ENCODE measurements around the gene NSUN5. TPM values are rescaled to one million over a fixed set of nuclear protein-coding genes. Genes with fewer than 3 reads are reported as not detected.

NSUN5 gene
- total RNA-seq, 1 experiment from 2014 or later = 73.4 TPM

DNA sequence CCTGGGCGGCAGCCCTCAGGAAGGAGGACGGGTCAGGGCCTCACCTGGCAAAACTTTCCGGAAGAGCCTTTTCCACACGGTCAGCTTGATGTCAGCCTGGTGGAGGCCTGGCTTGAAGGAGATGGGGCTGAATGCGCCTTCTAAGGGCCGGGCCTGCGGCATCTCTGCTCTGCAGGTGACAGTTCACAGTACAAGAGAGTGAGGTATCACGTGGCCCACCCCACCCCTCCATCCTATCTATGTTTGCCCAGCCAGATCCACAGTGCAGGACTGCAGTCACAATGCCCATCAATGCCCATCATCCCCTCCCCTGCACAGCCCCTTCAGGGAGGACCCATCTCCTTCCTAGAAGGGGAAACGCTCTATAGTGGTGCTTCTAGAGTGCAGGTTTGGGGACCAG lies 7.9 kb upstream of the NSUN5 start:
- H3K36me3 Mint-ChIP-seq (ENCODE audit: insufficient read depth, unreplicated experiment) = no peaks in the 10 kb centered on the region
- no peaks in the 10 kb centered on the region for H3K27me3 ChIP-seq (replicated peaks; ENCODE audit: control insufficient read depth, insufficient read depth, low read length)
- H3K9me3 ChIP-seq = no peaks in the 10 kb centered on the region
- no peaks in the 10 kb centered on the region for H3K4me1 Mint-ChIP-seq (ENCODE audit: low read depth, unreplicated experiment)
- H3K4me1 ChIP-seq = no peaks in the 10 kb centered on the region
- no peaks in the 10 kb centered on the region for H3K27me3 Mint-ChIP-seq (ENCODE audit: insufficient read depth, unreplicated experiment)
- ChIA-PET POLR2A (no interaction called here), CTCF (interaction anchor here (0.6 kb wide), 2 partner anchors 130 to 409 kb away, joined by 3 read pairs; no protein-coding TSS in a partner anchor)
- no peaks in the 10 kb centered on the region for H3K9me3 Mint-ChIP-seq (ENCODE audit: unreplicated experiment)
- no peak overlapping the region for H3K4me3 Mint-ChIP-seq (ENCODE audit: unreplicated experiment)
- BruUV-seq (replicated peaks) = no TSS peak
- intact Hi-C loops (cut with micrococcal nuclease; ENCODE audit: unreplicated experiment) = no loop called here
- no peaks in the 10 kb centered on the region for H3K36me3 ChIP-seq (ENCODE audit: control insufficient read depth, insufficient read depth, low read length)
- TF ChIP-seq, protein P1, sequence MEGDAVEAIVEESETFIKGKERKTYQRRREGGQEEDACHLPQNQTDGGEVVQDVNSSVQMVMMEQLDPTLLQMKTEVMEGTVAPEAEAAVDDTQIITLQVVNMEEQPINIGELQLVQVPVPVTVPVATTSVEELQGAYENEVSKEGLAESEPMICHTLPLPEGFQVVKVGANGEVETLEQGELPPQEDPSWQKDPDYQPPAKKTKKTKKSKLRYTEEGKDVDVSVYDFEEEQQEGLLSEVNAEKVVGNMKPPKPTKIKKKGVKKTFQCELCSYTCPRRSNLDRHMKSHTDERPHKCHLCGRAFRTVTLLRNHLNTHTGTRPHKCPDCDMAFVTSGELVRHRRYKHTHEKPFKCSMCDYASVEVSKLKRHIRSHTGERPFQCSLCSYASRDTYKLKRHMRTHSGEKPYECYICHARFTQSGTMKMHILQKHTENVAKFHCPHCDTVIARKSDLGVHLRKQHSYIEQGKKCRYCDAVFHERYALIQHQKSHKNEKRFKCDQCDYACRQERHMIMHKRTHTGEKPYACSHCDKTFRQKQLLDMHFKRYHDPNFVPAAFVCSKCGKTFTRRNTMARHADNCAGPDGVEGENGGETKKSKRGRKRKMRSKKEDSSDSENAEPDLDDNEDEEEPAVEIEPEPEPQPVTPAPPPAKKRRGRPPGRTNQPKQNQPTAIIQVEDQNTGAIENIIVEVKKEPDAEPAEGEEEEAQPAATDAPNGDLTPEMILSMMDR (IDR thresholded peaks at IDR 0.05; ENCODE audit: insufficient read depth in 1 of 2, low read depth in 1 of 2, low read length in 1 of 2, severe bottlenecking in 1 of 2, unreplicated experiment in 1 of 2) = no peak
- no peak for DNase-seq
- no peak overlapping the region for H3K4me3 ChIP-seq (ENCODE audit: low read depth, low read length)
- H3K27ac Mint-ChIP-seq (ENCODE audit: unreplicated experiment) = no peak overlapping the region

DNA sequence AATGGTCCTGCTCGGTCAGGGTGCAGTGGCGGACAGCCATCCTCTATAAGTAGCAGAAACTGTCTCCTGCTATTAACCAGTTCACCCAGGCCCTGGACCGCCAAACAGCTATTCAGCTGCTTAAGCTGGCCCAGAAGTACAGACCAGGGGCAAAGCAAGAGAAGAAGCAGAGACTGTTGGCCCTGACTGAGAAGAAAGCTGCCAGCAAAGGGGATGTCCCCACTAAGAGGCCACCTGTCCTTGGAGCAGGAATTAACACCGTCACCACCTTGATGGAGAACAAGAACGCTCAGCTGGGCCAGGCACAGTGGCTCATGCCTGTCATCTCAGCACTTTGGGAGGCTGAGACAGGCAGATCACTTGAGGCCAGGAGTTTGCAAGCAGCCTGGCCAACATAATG lies 5.6 kb upstream of the NSUN5 start:
- H3K27me3 Mint-ChIP-seq (ENCODE audit: insufficient read depth, unreplicated experiment) = no peaks in the 10 kb centered on the region
- POLR2A ChIA-PET = no interaction called here
- no peaks in the 10 kb centered on the region for H3K4me1 Mint-ChIP-seq (ENCODE audit: low read depth, unreplicated experiment)
- CTCF ChIA-PET = no interaction called here
- Histone ChIP-seq H3K27me3 (replicated peaks; ENCODE audit: control insufficient read depth, insufficient read depth, low read length) (no peaks in the 10 kb centered on the region), H3K36me3 (ENCODE audit: control insufficient read depth, insufficient read depth, low read length) (no peaks in the 10 kb centered on the region), H3K4me1 (no peaks in the 10 kb centered on the region), H3K4me3 (ENCODE audit: low read depth, low read length) (no peak overlapping the region), H3K9me3 (no peaks in the 10 kb centered on the region)
- DNase-seq = no peak
- TF ChIP-seq, protein P1 (IDR thresholded peaks at IDR 0.05; ENCODE audit: insufficient read depth in 1 of 2, low read depth in 1 of 2, low read length in 1 of 2, severe bottlenecking in 1 of 2, unreplicated experiment in 1 of 2) = no peak
- H3K27ac Mint-ChIP-seq (ENCODE audit: unreplicated experiment) = no peak overlapping the region
- H3K36me3 Mint-ChIP-seq (ENCODE audit: insufficient read depth, unreplicated experiment) = peaks cover 5% of the 10 kb centered on the region
- no TSS peak for BruUV-seq (replicated peaks)
- H3K4me3 Mint-ChIP-seq (ENCODE audit: unreplicated experiment) = no peak overlapping the region
- intact Hi-C loops (cut with micrococcal nuclease; ENCODE audit: unreplicated experiment) = no loop called here
- H3K9me3 Mint-ChIP-seq (ENCODE audit: unreplicated experiment) = no peaks in the 10 kb centered on the region

DNA sequence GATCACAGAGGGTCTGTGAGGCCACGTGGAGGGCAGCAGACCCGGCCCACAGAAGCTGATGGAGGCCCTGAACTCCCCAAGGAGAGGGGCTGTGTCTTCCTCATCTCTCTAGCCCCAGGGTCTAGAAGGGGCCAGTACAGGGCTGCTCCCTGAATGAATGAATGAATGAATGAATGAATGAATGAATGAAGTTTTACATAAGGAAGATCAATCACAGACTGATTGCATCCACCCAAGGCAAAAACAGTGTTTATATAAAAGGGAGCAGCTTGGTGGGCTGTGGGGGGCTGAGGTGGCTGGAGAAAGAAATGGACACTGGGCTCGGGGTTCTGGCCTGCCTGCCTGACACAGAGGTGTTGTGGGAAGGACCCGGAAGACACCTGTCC lies 4.9 kb upstream of the NSUN5 start:
- DNase-seq = no peak

More for the DNA sequence above, 4.9 kb upstream of the NSUN5 start:
- TF ChIP-seq, protein P1 (IDR thresholded peaks at IDR 0.05; ENCODE audit: insufficient read depth in 1 of 2, low read depth in 1 of 2, low read length in 1 of 2, severe bottlenecking in 1 of 2, unreplicated experiment in 1 of 2) = no peak
- Mint-ChIP-seq H3K36me3 (ENCODE audit: insufficient read depth, unreplicated experiment) (peaks cover 12% of the 10 kb centered on the region), H3K4me3 (ENCODE audit: unreplicated experiment) (no peak overlapping the region), H3K9me3 (ENCODE audit: unreplicated experiment) (no peaks in the 10 kb centered on the region), H3K27me3 (ENCODE audit: insufficient read depth, unreplicated experiment) (no peaks in the 10 kb centered on the region), H3K27ac (ENCODE audit: unreplicated experiment) (no peak overlapping the region), H3K4me1 (ENCODE audit: low read depth, unreplicated experiment) (no peaks in the 10 kb centered on the region)
- no TSS peak for BruUV-seq (replicated peaks)
- Histone ChIP-seq H3K9me3 (no peaks in the 10 kb centered on the region), H3K36me3 (ENCODE audit: control insufficient read depth, insufficient read depth, low read length) (no peaks in the 10 kb centered on the region), H3K27me3 (replicated peaks; ENCODE audit: control insufficient read depth, insufficient read depth, low read length) (no peaks in the 10 kb centered on the region), H3K4me1 (no peaks in the 10 kb centered on the region), H3K4me3 (ENCODE audit: low read depth, low read length) (no peak overlapping the region)
- ChIA-PET POLR2A (no interaction called here), CTCF (interaction anchor here (1.0 kb wide), 1 partner anchor 139 kb away, joined by 6 read pairs; no protein-coding TSS in a partner anchor)
- intact Hi-C loops (cut with micrococcal nuclease; ENCODE audit: unreplicated experiment) = no loop called here
